ENCODE data around the gene CAVIN2.

Gene CAVIN2

DNA sequence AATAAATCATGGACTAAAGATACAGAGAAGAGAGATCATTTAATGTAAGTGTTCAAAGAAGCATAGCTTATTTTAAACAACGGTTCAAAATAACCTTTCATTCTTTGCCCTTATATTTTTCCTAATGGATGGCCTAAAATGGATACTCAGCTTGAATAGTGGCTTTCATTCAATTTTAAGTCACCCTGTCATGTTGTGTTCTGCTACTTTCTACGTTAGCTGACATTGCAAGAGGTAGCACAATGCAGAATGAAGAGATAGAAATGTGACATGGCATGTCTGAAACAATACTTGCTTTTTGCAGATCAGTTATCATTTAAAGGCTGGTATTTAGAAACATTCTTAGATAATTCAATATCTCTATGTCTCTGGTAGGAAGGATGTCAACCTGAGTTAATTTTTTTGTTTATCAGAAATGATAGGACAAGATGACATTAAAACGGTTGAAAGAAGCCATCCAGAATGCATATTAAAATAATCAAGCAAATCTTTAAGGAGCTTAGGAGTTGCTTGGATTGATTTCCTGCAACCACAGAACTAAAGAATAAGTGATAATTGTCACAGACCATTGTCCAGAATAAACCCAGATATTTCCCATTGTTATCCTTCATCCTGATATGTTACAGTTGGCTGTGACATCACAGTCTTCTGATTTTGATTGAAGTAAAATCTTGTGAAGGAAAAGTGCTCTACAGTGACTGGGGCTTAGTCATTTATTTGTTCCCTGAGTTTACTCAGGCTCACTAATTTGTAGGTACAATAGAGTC is 41.7 kb upstream of the CAVIN2 start:
- no peak for TF ChIP-seq CTCF (IDR thresholded peaks at IDR 0.05; ENCODE audit: low read depth, low read length)

GRCh38 chr2:191885650-191886049 is 38.8 kb upstream of the CAVIN2 start:
- H3K4me3 ChIP-seq (ENCODE audit: low read depth, low read length), result no peak overlapping the region
- no peak for TF ChIP-seq CTCF (IDR thresholded peaks at IDR 0.05; ENCODE audit: low read depth, low read length)

More for the DNA sequence above, 41.7 kb upstream of the CAVIN2 start:
- no peak overlapping the region for H3K4me3 ChIP-seq (ENCODE audit: low read depth, low read length)

GRCh38 chr2:191885098-191885497 is 38.2 kb upstream of the CAVIN2 start:
- no peak overlapping the region for H3K4me3 ChIP-seq (ENCODE audit: low read depth, low read length)
- TF ChIP-seq CTCF (IDR thresholded peaks at IDR 0.05; ENCODE audit: low read depth, low read length), result no peak

GRCh38 chr2:191881982-191882816 is 35.3 kb upstream of the CAVIN2 start:
- no peak for TF ChIP-seq CTCF (IDR thresholded peaks at IDR 0.05; ENCODE audit: low read depth, low read length)
- no peak overlapping the region for H3K4me3 ChIP-seq (ENCODE audit: low read depth, low read length)

DNA sequence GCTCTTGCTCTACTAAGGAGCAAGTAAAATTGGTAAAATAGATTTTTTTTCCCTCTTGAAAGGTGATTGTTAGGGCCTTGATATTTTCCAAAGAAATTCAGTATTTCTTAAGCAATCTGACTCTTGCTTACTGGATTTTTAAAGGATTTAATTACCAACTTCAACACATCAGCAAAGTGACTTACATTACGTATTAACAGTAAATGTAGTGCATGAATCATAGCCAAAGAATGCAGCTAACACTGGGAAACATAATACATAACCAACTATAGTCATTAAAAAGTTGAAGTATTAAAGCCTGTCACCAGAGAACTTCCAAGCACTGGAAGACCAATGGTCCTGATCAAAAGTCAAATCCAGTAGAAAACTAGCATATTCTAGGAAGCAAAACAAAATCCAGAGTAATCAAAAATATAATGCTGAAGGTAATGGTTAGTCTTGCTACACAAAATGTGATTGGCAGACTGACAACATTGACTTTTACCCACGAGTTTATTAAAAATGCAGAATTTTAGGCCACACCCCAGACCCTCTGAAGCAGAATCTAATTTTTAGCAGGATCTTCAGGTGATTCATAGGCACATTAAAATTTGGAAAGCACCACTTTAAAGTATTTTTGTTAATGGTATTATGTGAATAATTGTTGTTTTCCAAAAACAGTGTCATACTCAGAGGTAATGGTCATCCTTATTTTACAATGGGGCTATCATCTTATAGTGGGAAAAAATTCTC is 31.8 kb upstream of the CAVIN2 start:
- no peak overlapping the region for H3K4me3 ChIP-seq (ENCODE audit: low read depth, low read length)

GRCh38 chr2:191877875-191878274 is 31.0 kb upstream of the CAVIN2 start:
- no peak overlapping the region for H3K4me3 ChIP-seq (ENCODE audit: low read depth, low read length)
- TF ChIP-seq CTCF (IDR thresholded peaks at IDR 0.05; ENCODE audit: low read depth, low read length), result no peak

More for the DNA sequence above, 31.8 kb upstream of the CAVIN2 start:
- TF ChIP-seq CTCF (IDR thresholded peaks at IDR 0.05; ENCODE audit: low read depth, low read length), result no peak
